GM19328 (cell line): ENCODE measurements around the gene LRGUK.
"Not testable (repeated sequence)": the region's sequence is repeated elsewhere in the genome, so short reads cannot be mapped to it uniquely, and the experiment has no call there.

Experiments used
- ATAC-seq: cut with Tn5 transposase; IDR thresholded peaks from one replicate; pipeline ENCODE4 v1.9.1; 2021; ENCODE audit warnings: mild to moderate bottlenecking, moderate library complexity; ENCODE audit not compliant: unreplicated experiment

The LRGUK gene

GRCh38 chr7:134126966-134127848 lies at the start of gene LRGUK:
LRGUK (plus strand) TSS chr7:134127340; CDS start chr7:134127368, 28 bp downstream.
- ATAC-seq = peak; percentile 100

GRCh38 chr7:134077560-134077959 lies 49.6 kb upstream of the LRGUK start:
- ATAC-seq = not testable (repeated sequence)

GRCh38 chr7:134078991-134079390 lies 48.1 kb upstream of the LRGUK start:
- ATAC-seq = no peak

- no peak for ATAC-seq
Measured at GRCh38 chr7:134081695-134082094, 45.4 kb upstream of the LRGUK start.

GRCh38 chr7:134083766-134084487 lies 43.2 kb upstream of the LRGUK start:
- ATAC-seq = no peak

GRCh38 chr7:134084488-134085144 lies 42.5 kb upstream of the LRGUK start:
- ATAC-seq = peak; percentile 60

- ATAC-seq = no peak
Measured at GRCh38 chr7:134085311-134085710, 41.8 kb upstream of the LRGUK start.

- ATAC-seq = no peak
Measured at GRCh38 chr7:134086998-134087735, 40.0 kb upstream of the LRGUK start.

- ATAC-seq = no peak
Measured at GRCh38 chr7:134088199-134088598, 38.9 kb upstream of the LRGUK start.

GRCh38 chr7:134089446-134089845 lies 37.7 kb upstream of the LRGUK start:
- no peak for ATAC-seq

- ATAC-seq = no peak
Measured at GRCh38 chr7:134098072-134098471, 29.1 kb upstream of the LRGUK start.

GRCh38 chr7:134101716-134102115 lies 25.4 kb upstream of the LRGUK start:
- ATAC-seq = no peak

GRCh38 chr7:134104166-134104565 lies 23.0 kb upstream of the LRGUK start:
- ATAC-seq = no peak

- ATAC-seq = no peak
Measured at GRCh38 chr7:134105841-134106240, 21.3 kb upstream of the LRGUK start.

- ATAC-seq = no peak
Measured at GRCh38 chr7:134108802-134109201, 18.3 kb upstream of the LRGUK start.

- no peak for ATAC-seq
Measured at GRCh38 chr7:134113655-134114054, 13.5 kb upstream of the LRGUK start.

- ATAC-seq = no peak
Measured at GRCh38 chr7:134114992-134115391, 12.1 kb upstream of the LRGUK start.

GRCh38 chr7:134120405-134120804 lies 6.7 kb upstream of the LRGUK start:
- ATAC-seq = no peak

- no peak for ATAC-seq
Measured at GRCh38 chr7:134121632-134122139, 5.5 kb upstream of the LRGUK start.

GRCh38 chr7:134122980-134123379 lies 4.2 kb upstream of the LRGUK start:
- no peak for ATAC-seq

- no peak for ATAC-seq
Measured at GRCh38 chr7:134126146-134126545, 994 bp upstream of the LRGUK start.
